Measurements from ENCODE around the gene ABCG1.

- TF ChIP-seq POLR2A (IDR thresholded peaks at IDR 0.05; ENCODE audit: low read depth, low read length) (no peak), POLR2AphosphoS5 (IDR thresholded peaks at IDR 0.05; ENCODE audit: low read depth, low read length) (no peak)
These were observed 35.1 kb downstream of the ABCG1 start for GRCh38 chr21:42254083-42254482.
